Measurements from ENCODE around the gene GLB1L3.

The GLB1L3 gene

GRCh38 chr11:134233729-134234179 lies 42.4 kb upstream of the GLB1L3 start:
- TF ChIP-seq CTCF (conservative IDR thresholded peaks at IDR 0.05; ENCODE audit: low read length): no peak
- no peak for DNase-seq (ENCODE audit: low read depth)
- H3K4me3 ChIP-seq (ENCODE audit: low read length): no peak overlapping the region

- no peak overlapping the region for H3K4me3 ChIP-seq (ENCODE audit: low read length)
- no peak for DNase-seq (ENCODE audit: low read depth)
- no peak for TF ChIP-seq CTCF (conservative IDR thresholded peaks at IDR 0.05; ENCODE audit: low read length)
Measured at GRCh38 chr11:134235399-134235798, 40.8 kb upstream of the GLB1L3 start.

- no peak overlapping the region for H3K4me3 ChIP-seq (ENCODE audit: low read length)
- no peak for DNase-seq (ENCODE audit: low read depth)
- no peak for TF ChIP-seq CTCF (conservative IDR thresholded peaks at IDR 0.05; ENCODE audit: low read length)
Measured at GRCh38 chr11:134236834-134237556, 39.2 kb upstream of the GLB1L3 start.

- TF ChIP-seq CTCF (conservative IDR thresholded peaks at IDR 0.05; ENCODE audit: low read length): no peak
- no peak overlapping the region for H3K4me3 ChIP-seq (ENCODE audit: low read length)
- no peak for DNase-seq (ENCODE audit: low read depth)
Measured at GRCh38 chr11:134237557-134237922, 38.6 kb upstream of the GLB1L3 start.

- DNase-seq (ENCODE audit: low read depth): no peak
- no peak overlapping the region for H3K4me3 ChIP-seq (ENCODE audit: low read length)
- TF ChIP-seq CTCF (conservative IDR thresholded peaks at IDR 0.05; ENCODE audit: low read length): no peak
Measured at GRCh38 chr11:134238956-134239355, 37.2 kb upstream of the GLB1L3 start.

- no peak for DNase-seq (ENCODE audit: low read depth)
- no peak overlapping the region for H3K4me3 ChIP-seq (ENCODE audit: low read length)
- TF ChIP-seq CTCF (conservative IDR thresholded peaks at IDR 0.05; ENCODE audit: low read length): no peak
Measured at GRCh38 chr11:134240592-134240991, 35.6 kb upstream of the GLB1L3 start.

GRCh38 chr11:134242376-134242775 lies 33.8 kb upstream of the GLB1L3 start:
- no peak overlapping the region for H3K4me3 ChIP-seq (ENCODE audit: low read length)
- DNase-seq (ENCODE audit: low read depth): no peak
- TF ChIP-seq CTCF (conservative IDR thresholded peaks at IDR 0.05; ENCODE audit: low read length): no peak
